HepG2 (cell line): ENCODE measurements around the gene MRNIP. TPM values are rescaled to one million over a fixed set of nuclear protein-coding genes. Genes with fewer than 3 reads are reported as not detected.

Source experiments
- BCL6 ChIP-seq: IDR thresholded peaks from 2 replicates; pipeline ENCODE4 v1.6.1; 2016; ENCODE audit warnings: missing genetic modification reagents, missing compliant biosample characterization
- CREB3 ChIP-seq: sonication (generic); formaldehyde crosslinking; IDR thresholded peaks from 2 replicates; pipeline ENCODE4 v1.5.0; 2020; ENCODE audit warnings: missing genetic modification reagents
- EP300 ChIP-seq, 3 experiments: sonication (generic) in 1 of 3; formaldehyde crosslinking in 1 of 3; IDR thresholded peaks; 2 replicates each; pipeline versions ENCODE4 v1.5.1 to v1.6.1; 2011 to 2020; ENCODE audit warnings: low read depth in 2 of 3, low read length in 2 of 3, borderline replicate concordance in 1 of 3, improper control_type of control experiment in 1 of 3, mild to moderate bottlenecking in 1 of 3, missing genetic modification reagents in 1 of 3, moderate library complexity in 1 of 3
- GMEB1 ChIP-seq: sonication (generic); formaldehyde crosslinking; IDR thresholded peaks from 2 replicates; pipeline ENCODE4 v1.5.1; 2020; ENCODE audit warnings: missing genetic modification reagents, mild to moderate bottlenecking, borderline replicate concordance
- GRHL1 ChIP-seq: sonication (generic); formaldehyde crosslinking; conservative IDR thresholded peaks from 2 replicates; pipeline ENCODE4 v1.8.0; 2022; ENCODE audit warnings: missing genetic modification reagents
- KDM5B ChIP-seq: sonication (generic); formaldehyde crosslinking; IDR thresholded peaks from 2 replicates; pipeline ENCODE4 v1.4.0; 2020; ENCODE audit warnings: missing genetic modification reagents, mild to moderate bottlenecking, borderline replicate concordance
- NR3C1 ChIP-seq: sonication (generic); formaldehyde crosslinking; IDR thresholded peaks from 2 replicates; pipeline ENCODE4 v1.4.0; 2020; ENCODE audit warnings: missing genetic modification reagents
- SMAD9 ChIP-seq: sonication (generic); formaldehyde crosslinking; IDR thresholded peaks from 2 replicates; pipeline ENCODE4 v1.5.1; 2020; ENCODE audit warnings: mild to moderate bottlenecking, missing genetic modification reagents
- SMARCE1 ChIP-seq: fragments of 450-650 bp; IDR thresholded peaks from 2 replicates; pipeline ENCODE4 v1.6.1; 2017; ENCODE audit warnings: borderline replicate concordance
- SNAPC2 ChIP-seq: sonication (generic); formaldehyde crosslinking; IDR thresholded peaks from 2 replicates; pipeline ENCODE4 v1.8.1; 2022; ENCODE audit warnings: mild to moderate bottlenecking, missing genetic modification reagents
- SUZ12 ChIP-seq: fragments of 150-350 bp; IDR thresholded peaks from 2 replicates; pipeline ENCODE4 v1.6.1; 2014; ENCODE audit warnings: low read depth, low read length
- TCF7 ChIP-seq: sonication (generic); IDR thresholded peaks from 2 replicates; pipeline ENCODE4 v1.6.1; 2016; ENCODE audit warnings: antibody characterized with exemption, low read depth
- TEAD3 ChIP-seq: optimal IDR thresholded peaks from 2 replicates; pipeline ENCODE3; 2016; ENCODE audit warnings: borderline replicate concordance
- U2AF2 ChIP-seq: fragments of 200-400 bp; formaldehyde crosslinking; IDR thresholded peaks from 2 replicates; pipeline ENCODE4 v1.6.1; 2017; ENCODE audit warnings: low read depth, mild to moderate bottlenecking, low read length
- ZBTB25 ChIP-seq: IDR thresholded peaks from 2 replicates; pipeline ENCODE4 v1.6.1; 2018; ENCODE audit warnings: missing genetic modification reagents
- ZBTB38 ChIP-seq: sonication (generic); formaldehyde crosslinking; IDR thresholded peaks from 2 replicates; pipeline ENCODE4 v1.5.1; 2020; ENCODE audit warnings: mild to moderate bottlenecking, missing genetic modification reagents
- ZC3H13 ChIP-seq: sonication (generic); formaldehyde crosslinking; IDR thresholded peaks from 2 replicates; pipeline ENCODE4 v1.8.1; 2023; ENCODE audit warnings: mild to moderate bottlenecking, missing genetic modification reagents, moderate library complexity
- ZNF143 ChIP-seq: sonication (generic); formaldehyde crosslinking; IDR thresholded peaks from 2 replicates; pipeline ENCODE4 v1.4.0; 2020; ENCODE audit warnings: missing genetic modification reagents
- ZNF205 ChIP-seq: IDR thresholded peaks from 2 replicates; pipeline ENCODE4 v1.6.1; 2018; ENCODE audit warnings: missing biosample characterization, missing genetic modification reagents
- ZNF557 ChIP-seq: sonication (generic); formaldehyde crosslinking; IDR thresholded peaks from 2 replicates; pipeline ENCODE4 v1.4.0; 2020; ENCODE audit warnings: missing genetic modification reagents
- ZNF704 ChIP-seq: sonication (generic); formaldehyde crosslinking; IDR thresholded peaks from 2 replicates; pipeline ENCODE4 v1.8.1; 2023; ENCODE audit warnings: mild to moderate bottlenecking, inconsistent platforms, moderate library complexity, missing genetic modification reagents, borderline replicate concordance
- ZNF713 ChIP-seq: sonication (generic); formaldehyde crosslinking; IDR thresholded peaks from 2 replicates; pipeline ENCODE4 v1.4.0; 2020; ENCODE audit warnings: mild to moderate bottlenecking, missing genetic modification reagents
- ZNF761 ChIP-seq: sonication (generic); formaldehyde crosslinking; conservative IDR thresholded peaks from 2 replicates; pipeline ENCODE4 v1.4.0; 2020; ENCODE audit warnings: mild to moderate bottlenecking, missing genetic modification reagents
- ZNF788 ChIP-seq: sonication (generic); formaldehyde crosslinking; IDR thresholded peaks from 2 replicates; pipeline ENCODE4 v1.5.0; 2020; ENCODE audit warnings: mild to moderate bottlenecking, missing genetic modification reagents, borderline replicate concordance
- polyA plus RNA-seq, 8 experiments: library from polyadenylated mRNA; depleted of rRNA in 3 of 8; stranded (reverse) in 7 of 8; unstranded in 1 of 8; fragments of >200 nt; fragmentation: Illumina TruSeq in 4 of 8; extraction: Trizol in 4 of 8; gene quantifications; 2 replicates each; pipeline versions ENCODE4 v1.2.1 to v1.2.3, GENCODE V29; 2011 to 2016; ENCODE audit warnings: low read depth in 4 of 8, missing spikeins in 1 of 8, mixed read lengths in 1 of 8; ENCODE audit not compliant: insufficient read depth in 1 of 8
- total RNA-seq, 5 experiments: library from RNA; depleted of rRNA; stranded (reverse); fragments of >200 nt; fragmentation: Illumina TruSeq; extraction: Trizol; gene quantifications; 2 replicates each; pipeline ENCODE4 v1.2.3, GENCODE V29; 2016; ENCODE audit warnings: low read depth in 1 of 5

MRNIP gene
- total and polyA plus RNA-seq, 2 of the 13 experiments (the other 11 are each of a cell fraction or from before 2014, with no cell fraction given) = 15.5 to 34.1 TPM

- TF ChIP-seq GMEB1 (CRISPR knock-in tag) = peak; percentile 55; the same call in 1 of the 2 replicates
- TF ChIP-seq ZNF143 (CRISPR knock-in tag) = peak; percentile 36
- peak; percentile 85 for TF ChIP-seq BCL6
- peak; percentile 86; the same call in 1 of the 2 replicates for TF ChIP-seq SNAPC2 (CRISPR knock-in tag)
- TF ChIP-seq ZC3H13 = peak; percentile 80; the same call in 1 of the 2 replicates
- peak; percentile 65 for TF ChIP-seq TEAD3 (CRISPR knock-in tag)
- TF ChIP-seq GRHL1 (CRISPR knock-in tag) = no peak
- TF ChIP-seq SMAD9 (CRISPR knock-in tag) = no peak
- TF ChIP-seq SMARCE1 = no peak
- no peak for TF ChIP-seq SUZ12
- TF ChIP-seq ZNF788 = peak; percentile 54; the same call in 1 of the 2 replicates
- TF ChIP-seq TCF7 = peak; percentile 11; the same call in 1 of the 2 replicates
- TF ChIP-seq ZNF205 (CRISPR knock-in tag) = no peak; the same call in 1 of the 2 replicates
- no peak; the same call in 1 of the 2 replicates for TF ChIP-seq CREB3 (CRISPR knock-in tag)
- TF ChIP-seq ZNF704 (CRISPR knock-in tag) = no peak
- TF ChIP-seq ZNF713 (CRISPR knock-in tag) = no peak
- peak; percentile 60 for TF ChIP-seq ZBTB38 (CRISPR knock-in tag)
- TF ChIP-seq NR3C1 (CRISPR knock-in tag) = no peak
- TF ChIP-seq KDM5B (CRISPR knock-in tag) = peak; percentile 82; the same call in 1 of the 2 replicates
- TF ChIP-seq ZNF557 (CRISPR knock-in tag) = no peak
- no peak for TF ChIP-seq U2AF2
- peak; percentile 91 to 95 for TF ChIP-seq EP300 (IDR thresholded peaks at IDR 0.05; ENCODE audit: low read depth in 2 of 2, low read length in 2 of 2)
- peak; percentile 95 for TF ChIP-seq EP300 (CRISPR knock-in tag; IDR thresholded peaks at IDR 0.05; ENCODE audit: borderline replicate concordance)
- peak; percentile 74 for TF ChIP-seq ZNF761 (CRISPR knock-in tag)
- TF ChIP-seq ZBTB25 (CRISPR knock-in tag) = peak; percentile 92
These were observed 39.8 kb downstream of the MRNIP start (continued) for GRCh38 chr5:179818746-179819295.
